Measurements from ENCODE around the gene PALM. TPM values are rescaled to one million over a fixed set of nuclear protein-coding genes. Genes with fewer than 3 reads are reported as not detected.

PALM gene
- total RNA-seq, 1 experiment from 2014 or later, result not detected

DNA sequence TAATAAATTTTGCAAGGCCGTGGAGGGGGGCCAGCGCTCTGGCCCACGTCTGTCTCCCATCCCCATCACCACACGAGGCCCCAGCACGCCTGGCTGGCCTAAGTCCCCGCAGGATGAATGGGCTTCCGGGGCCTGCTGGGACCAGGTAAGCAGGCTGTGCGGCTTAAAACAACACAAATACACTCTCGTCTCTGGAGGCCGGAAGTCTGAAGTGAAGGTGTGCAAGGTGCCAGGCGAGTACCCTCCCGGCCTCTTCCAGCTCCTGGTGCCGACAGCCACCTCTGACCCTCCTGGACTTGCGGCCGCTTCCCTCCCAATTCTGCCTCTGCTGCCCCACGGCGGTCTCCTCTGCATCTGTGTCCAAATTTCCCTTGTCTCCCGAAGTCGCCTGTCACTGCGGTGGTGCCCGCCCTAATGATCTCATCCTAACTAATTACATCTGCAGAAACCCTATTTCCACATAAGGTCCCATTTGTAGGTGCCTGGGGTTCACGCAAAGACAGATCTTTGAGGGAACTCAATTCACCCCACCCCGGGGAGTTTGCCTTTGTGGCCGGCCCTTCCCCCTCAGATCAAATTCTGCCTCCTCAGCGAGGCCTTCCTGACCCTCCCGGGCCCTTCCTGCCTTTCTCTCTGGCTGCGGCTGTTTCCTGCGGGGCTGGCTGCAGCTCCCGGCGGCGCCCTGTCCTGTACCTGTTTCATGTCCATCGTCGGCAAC, 80.4 kb downstream of the PALM start:
- peaks cover 66% of the 10 kb centered on the region for H3K4me1 ChIP-seq (replicated peaks)
- H3K36me3 ChIP-seq, result peaks cover 60% of the 10 kb centered on the region
- no peaks in the 10 kb centered on the region for H3K27me3 ChIP-seq (replicated peaks)
- H3K4me3 ChIP-seq, result no peak overlapping the region; the same call in 1 of the 2 replicates
- DNase-seq (ENCODE audit: low read depth in 1 of 2, low spot score in 2 of 2), result no peak
- no peaks in the 10 kb centered on the region for H3K9me3 ChIP-seq (replicated peaks)
- H3K27ac ChIP-seq, result peak overlapping the region; percentile 41

DNA sequence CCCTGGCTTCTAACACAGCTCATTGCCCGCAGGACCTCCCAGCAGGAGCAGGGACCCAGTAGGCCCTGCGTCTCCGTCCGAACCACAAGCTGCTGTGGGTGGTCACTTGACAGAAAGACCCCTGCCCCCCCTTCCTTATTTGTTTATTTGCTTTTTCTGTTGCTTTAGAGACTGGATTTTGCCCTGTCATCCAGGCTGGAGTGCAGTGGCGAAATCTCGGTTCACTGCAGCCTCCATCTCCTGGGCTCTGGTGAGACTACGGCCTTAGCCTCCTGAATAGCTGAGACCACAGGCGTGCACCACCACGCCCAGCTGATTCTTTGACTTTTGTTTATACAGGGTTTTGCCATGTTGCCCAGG, 80.9 kb downstream of the PALM start:
- H3K4me3 ChIP-seq, result no peak overlapping the region
- H3K36me3 ChIP-seq, result peaks cover 54% of the 10 kb centered on the region
- H3K27me3 ChIP-seq (replicated peaks), result no peaks in the 10 kb centered on the region
- H3K9me3 ChIP-seq (replicated peaks), result no peaks in the 10 kb centered on the region
- DNase-seq (ENCODE audit: low read depth in 1 of 2, low spot score in 2 of 2), result peak; percentile 98
- H3K27ac ChIP-seq, result peak overlapping the region; percentile 41
- peaks cover 61% of the 10 kb centered on the region for H3K4me1 ChIP-seq (replicated peaks)

DNA sequence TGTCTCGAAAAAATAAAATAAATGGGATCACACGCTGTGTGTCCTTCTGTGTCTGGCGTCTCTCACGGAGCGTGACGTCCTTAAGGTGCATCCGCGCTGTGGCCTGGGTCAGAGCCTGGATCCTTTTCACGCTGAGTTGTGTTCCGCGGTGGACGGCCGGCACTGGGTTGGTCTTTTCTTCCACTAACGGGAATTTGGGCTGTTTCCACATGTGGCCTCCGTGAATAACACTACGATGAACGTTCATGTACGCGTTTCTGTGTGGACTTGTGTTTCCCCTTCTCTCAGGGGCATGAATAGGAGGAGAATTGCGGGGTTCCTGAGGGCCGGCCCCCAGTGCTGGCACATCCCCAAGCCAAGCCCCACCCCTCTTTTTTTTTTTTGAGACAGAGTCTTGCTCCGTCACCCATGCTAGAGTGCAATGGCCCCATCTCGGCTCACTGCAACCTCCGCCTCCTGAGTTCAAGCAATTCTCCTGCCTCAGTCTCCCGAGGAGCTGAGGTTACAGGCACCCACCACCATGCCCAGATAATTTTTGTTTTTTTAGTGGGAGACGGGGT, 82.4 kb downstream of the PALM start:
- no peak for DNase-seq (ENCODE audit: low read depth in 1 of 2, low spot score in 2 of 2)
- peaks cover 44% of the 10 kb centered on the region for H3K36me3 ChIP-seq
- H3K9me3 ChIP-seq (replicated peaks), result no peaks in the 10 kb centered on the region
- peaks cover 62% of the 10 kb centered on the region for H3K4me1 ChIP-seq (replicated peaks)
- no peaks in the 10 kb centered on the region for H3K27me3 ChIP-seq (replicated peaks)
- no peak overlapping the region for H3K4me3 ChIP-seq
- no peak overlapping the region for H3K27ac ChIP-seq

DNA sequence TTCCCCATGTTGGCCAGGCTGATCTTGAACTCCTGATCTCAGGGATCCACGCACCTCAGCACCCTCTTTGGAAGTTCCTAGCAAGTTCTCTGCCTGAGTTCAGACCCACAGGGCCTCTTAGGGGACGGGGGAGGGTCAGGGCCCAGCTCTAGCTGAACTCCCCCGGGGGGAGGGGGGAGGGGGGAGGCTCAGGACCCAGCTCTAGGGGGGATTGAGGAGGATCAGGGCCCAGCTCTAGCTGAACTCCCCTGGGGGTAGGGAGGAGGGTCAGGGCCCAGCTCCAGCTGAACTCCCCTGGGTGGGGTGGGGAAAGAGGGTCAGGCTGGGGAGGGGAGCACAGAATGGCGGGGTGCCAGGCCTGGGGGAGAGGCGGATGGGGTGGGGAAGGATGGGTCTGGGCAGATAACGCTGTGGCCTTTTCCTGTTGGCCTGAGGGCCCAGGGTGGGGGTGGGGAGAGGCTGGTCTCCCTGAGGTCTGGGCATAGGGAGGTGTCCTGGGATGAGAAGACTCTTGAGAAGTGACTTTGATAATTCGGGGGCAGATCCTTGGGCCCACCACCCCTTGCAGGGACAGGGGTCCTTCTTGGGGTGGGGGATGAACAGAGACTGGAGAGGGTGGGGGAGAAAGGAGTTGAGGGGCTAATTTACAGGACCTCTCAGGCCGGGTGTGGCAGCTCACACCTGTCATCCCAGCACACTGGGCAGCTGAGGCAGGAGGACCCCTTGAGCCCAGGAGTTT, 83.0 kb downstream of the PALM start:
- DNase-seq (ENCODE audit: low read depth in 1 of 2, low spot score in 2 of 2), result no peak
- H3K4me3 ChIP-seq, result no peak overlapping the region
- peaks cover 40% of the 10 kb centered on the region for H3K36me3 ChIP-seq
- H3K4me1 ChIP-seq (replicated peaks), result peaks cover 62% of the 10 kb centered on the region
- peak overlapping the region; percentile 59 for H3K27ac ChIP-seq
- no peaks in the 10 kb centered on the region for H3K27me3 ChIP-seq (replicated peaks)
- no peaks in the 10 kb centered on the region for H3K9me3 ChIP-seq (replicated peaks)

DNA sequence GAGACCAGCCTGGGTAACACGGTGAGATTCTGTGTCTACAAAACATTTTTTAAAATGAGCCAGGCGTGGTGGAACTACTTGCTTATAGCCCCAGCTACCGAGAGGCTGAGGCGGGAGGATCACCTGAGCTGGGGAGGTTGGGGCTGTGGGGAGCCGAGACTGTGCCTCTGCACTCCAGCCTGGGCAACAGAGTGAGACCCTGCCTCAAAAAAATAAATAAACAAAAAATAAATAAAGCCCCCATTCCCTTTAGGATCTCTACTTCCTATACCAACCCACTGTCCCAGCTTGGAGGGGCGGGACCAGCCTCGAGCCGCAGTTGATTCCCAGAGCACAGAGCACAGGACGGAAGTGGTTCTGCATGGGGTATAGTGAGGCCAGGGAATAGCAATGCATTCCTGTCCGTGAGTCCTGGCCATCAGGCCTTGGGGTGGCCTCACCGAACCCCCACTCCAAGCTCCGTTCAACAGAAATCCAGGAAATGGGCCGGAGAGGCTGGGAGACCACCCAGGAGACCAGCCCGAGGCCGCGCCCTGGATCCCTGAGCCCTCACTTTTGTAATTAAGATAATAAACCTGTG, 83.7 kb downstream of the PALM start:
- peak overlapping the region; percentile 59 for H3K27ac ChIP-seq
- peaks cover 58% of the 10 kb centered on the region for H3K4me1 ChIP-seq (replicated peaks)
- DNase-seq (ENCODE audit: low read depth in 1 of 2, low spot score in 2 of 2), result peak; percentile 69 to 84
- no peaks in the 10 kb centered on the region for H3K9me3 ChIP-seq (replicated peaks)
- H3K4me3 ChIP-seq, result no peak overlapping the region
- no peaks in the 10 kb centered on the region for H3K27me3 ChIP-seq (replicated peaks)
- peaks cover 33% of the 10 kb centered on the region for H3K36me3 ChIP-seq

DNA sequence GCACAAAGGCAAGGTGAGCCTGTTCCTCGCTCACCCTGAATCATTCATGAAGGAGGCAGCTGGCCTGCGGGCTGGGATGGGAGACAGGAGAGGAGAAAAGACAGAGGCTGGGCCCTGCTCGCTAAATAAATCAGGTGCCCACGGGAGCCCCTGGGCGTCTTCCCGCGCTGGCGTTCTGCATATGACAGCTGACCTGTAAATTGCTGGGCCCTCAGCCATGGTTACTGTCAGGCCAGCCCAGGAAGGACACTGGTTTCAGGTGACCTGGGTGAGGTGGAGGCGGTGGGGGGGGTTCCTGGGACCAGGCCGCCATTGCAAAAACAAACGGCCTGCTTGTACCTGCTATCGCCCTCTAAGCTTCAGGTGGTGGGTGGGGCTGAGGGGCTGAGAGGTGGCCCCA, 85.1 kb downstream of the PALM start:
- H3K4me1 ChIP-seq (replicated peaks), result peaks cover 44% of the 10 kb centered on the region
- H3K27ac ChIP-seq, result no peak overlapping the region
- H3K9me3 ChIP-seq (replicated peaks), result no peaks in the 10 kb centered on the region
- no peaks in the 10 kb centered on the region for H3K27me3 ChIP-seq (replicated peaks)
- peaks cover 30% of the 10 kb centered on the region for H3K36me3 ChIP-seq
- no peak for DNase-seq (ENCODE audit: low read depth in 1 of 2, low spot score in 2 of 2)
- no peak overlapping the region for H3K4me3 ChIP-seq

DNA sequence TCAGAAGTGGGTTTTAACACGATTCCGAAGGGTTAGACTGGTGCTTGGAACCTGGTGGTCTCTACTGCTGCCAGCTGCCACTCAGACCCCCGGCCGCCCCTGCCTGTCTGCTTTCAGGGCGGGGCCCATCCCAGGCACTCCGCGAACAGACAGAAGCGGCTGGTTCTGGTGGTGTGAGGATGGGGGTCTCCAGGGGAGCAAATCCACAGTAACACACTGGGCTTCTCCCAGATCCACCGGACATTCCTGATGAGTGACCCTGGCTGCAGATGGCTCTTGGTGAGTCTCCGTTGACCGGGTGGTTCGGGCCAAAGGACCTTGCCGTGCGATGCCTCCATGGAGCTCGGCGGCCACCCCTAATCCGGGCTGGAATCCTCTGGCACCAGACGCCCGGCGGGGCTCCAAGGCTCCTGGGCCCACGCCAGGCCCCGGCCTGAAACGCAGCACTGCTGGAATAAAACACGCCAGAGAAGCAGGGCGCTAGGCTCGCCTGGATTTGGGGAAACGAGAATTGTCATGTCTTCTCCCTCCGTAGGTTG, 86.4 kb downstream of the PALM start:
- Histone ChIP-seq H3K36me3 (peaks cover 36% of the 10 kb centered on the region), H3K27me3 (replicated peaks) (no peaks in the 10 kb centered on the region), H3K4me3 (no peak overlapping the region), H3K4me1 (replicated peaks) (peaks cover 40% of the 10 kb centered on the region), H3K27ac (no peak overlapping the region), H3K9me3 (replicated peaks) (no peaks in the 10 kb centered on the region)
- DNase-seq (ENCODE audit: low read depth in 1 of 2, low spot score in 2 of 2), result no peak

DNA sequence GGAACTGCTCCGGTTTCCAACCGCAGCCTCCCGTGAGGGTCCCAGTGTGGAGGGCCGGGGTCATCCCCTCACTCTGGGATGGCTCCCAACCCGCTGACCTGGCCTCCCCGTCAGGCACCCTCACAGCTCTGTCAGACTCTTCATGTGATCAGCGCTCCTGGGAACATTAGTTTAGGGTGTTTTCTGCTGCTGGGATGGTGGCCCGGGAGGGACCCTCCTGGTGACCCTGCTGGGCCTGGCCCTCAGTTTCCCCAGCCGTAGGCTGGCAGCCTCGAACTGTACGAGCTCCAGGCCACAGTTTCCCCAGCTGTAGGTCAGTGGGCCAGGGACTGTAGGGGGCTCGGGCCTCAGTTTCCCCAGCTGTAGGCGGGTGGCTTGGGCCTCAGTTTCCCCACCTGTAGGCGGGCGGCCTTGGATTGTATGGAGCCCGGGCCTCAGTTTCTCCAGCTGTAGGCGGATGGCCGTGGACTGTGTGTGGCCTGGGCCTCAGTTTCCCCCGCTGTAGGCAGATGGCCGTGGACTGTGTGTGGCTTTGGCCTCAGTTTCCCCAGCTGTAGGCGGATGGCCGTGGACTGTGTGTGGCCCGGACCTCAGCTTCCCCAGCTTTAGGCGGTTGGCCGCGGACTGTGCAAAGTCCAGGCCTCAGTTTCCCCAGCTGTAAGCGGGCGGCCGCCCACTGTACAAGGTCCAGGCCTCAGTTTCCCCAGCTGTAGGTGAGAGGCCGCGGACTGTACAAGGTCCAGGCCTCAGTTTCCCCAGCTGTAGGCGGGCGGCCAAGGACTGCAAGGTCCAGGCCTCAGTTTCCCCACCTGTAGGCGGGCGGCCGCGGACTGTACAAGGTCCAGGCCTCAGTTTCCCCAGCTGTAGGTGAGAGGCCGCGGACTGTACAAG, 87.2 kb downstream of the PALM start:
- H3K36me3 ChIP-seq, result peaks cover 36% of the 10 kb centered on the region
- H3K27me3 ChIP-seq (replicated peaks), result no peaks in the 10 kb centered on the region
- peak overlapping the region; percentile 40; the same call in 1 of the 2 replicates for H3K4me3 ChIP-seq
- H3K27ac ChIP-seq, result no peak overlapping the region
- H3K4me1 ChIP-seq (replicated peaks), result peaks cover 40% of the 10 kb centered on the region
- H3K9me3 ChIP-seq (replicated peaks), result no peaks in the 10 kb centered on the region
- DNase-seq (ENCODE audit: low read depth in 1 of 2, low spot score in 2 of 2), result peak in 1 of 2 experiments; percentile 43

DNA sequence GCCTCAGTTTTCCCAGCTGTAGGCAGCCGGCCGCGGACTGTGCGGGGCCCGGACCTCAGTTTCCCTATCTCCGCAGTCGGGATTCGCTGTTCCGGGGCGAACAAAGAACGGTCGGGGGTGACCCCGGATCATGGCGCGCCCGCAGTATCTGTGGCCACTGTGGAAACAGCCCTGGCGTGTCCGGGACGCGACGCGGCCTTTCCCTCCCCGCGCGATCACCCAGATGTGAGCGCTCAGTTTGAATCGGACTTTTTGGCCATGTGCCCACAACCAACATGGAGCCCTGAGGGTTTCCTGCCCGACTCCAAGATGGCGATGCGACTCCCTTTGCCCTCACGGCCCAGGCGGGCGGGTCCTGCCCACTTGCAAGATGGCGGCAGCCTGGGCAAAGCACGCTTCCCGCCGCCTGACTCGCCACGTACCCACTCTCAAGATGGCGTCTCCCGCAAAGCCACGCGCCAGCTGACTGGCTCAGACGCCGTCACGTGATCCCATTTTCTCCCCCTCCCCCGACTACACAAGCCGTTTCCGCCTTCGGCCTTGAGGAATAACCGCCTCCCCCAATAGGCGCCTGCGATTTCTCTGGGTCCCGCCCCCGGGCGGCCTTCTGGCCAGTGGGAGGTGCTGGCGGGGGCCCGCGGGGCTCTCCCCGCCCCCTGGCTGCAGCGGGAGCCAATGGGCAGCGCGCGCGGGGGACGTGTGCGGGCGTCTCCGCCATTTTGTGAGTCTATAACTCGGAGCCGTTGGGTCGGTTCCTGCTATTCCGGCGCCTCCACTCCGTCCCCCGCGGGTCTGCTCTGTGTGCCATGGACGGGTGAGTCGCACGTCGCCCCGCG, 88.2 kb downstream of the PALM start, which contains the start of gene PTBP1:
Gene PTBP1, plus strand, starts transcription at position 761 of the 836 bp plus-strand sequence. Its CDS starts 46 bp downstream, at position 807.
- Histone ChIP-seq H3K9me3 (replicated peaks) (no peaks in the 10 kb centered on the region), H3K4me1 (replicated peaks) (peaks cover 42% of the 10 kb centered on the region), H3K27ac (peak within 1 kb of the TSS; percentile 93), H3K4me3 (peak within 1 kb of the TSS; percentile 95), H3K27me3 (replicated peaks) (no peaks in the 10 kb centered on the region), H3K36me3 (peaks cover 42% of the 10 kb centered on the region)
- DNase-seq (ENCODE audit: low read depth in 1 of 2, low spot score in 2 of 2), result peak; percentile 100

Other genes starting within 250 kb of the PALM start
- gene SHC2, start 247.9 kb upstream of the PALM start, total RNA-seq (2014; rRNA removed; shearing (Covaris generic)), result not detected in 2 replicates
- gene MADCAM1, start 212.4 kb upstream of the PALM start, total RNA-seq (2014; rRNA removed; shearing (Covaris generic)), result not detected in 2 replicates
- gene TPGS1, start 201.4 kb upstream of the PALM start, total RNA-seq (2014; rRNA removed; shearing (Covaris generic)), result 68.7 and 73.3 TPM in 2 replicates
- 62.1 and 97.9 TPM in 2 replicates for gene CDC34, start 177.2 kb upstream of the PALM start, total RNA-seq (2014; rRNA removed; shearing (Covaris generic))
- not detected in 2 replicates for gene GZMM, start 164.9 kb upstream of the PALM start, total RNA-seq (2014; rRNA removed; shearing (Covaris generic))
- gene BSG, start 136.3 kb upstream of the PALM start, total RNA-seq (2014; rRNA removed; shearing (Covaris generic)), result 444 and 577 TPM in 2 replicates
- gene HCN2, start 119.1 kb upstream of the PALM start, total RNA-seq (2014; rRNA removed; shearing (Covaris generic)), result 2.2 and 4.3 TPM in 2 replicates
- 44.2 and 44.7 TPM in 2 replicates for gene POLRMT, start 75.4 kb upstream of the PALM start, total RNA-seq (2014; rRNA removed; shearing (Covaris generic))
- gene FGF22, start 69.1 kb upstream of the PALM start, total RNA-seq (2014; rRNA removed; shearing (Covaris generic)), result 0.13 TPM in 1 of 2 replicates, not detected in the other
- 55.9 and 79.3 TPM in 2 replicates for gene RNF126, start 45.7 kb upstream of the PALM start, total RNA-seq (2014; rRNA removed; shearing (Covaris generic))
- 317 and 364 TPM in 2 replicates for gene FSTL3, start 32.5 kb upstream of the PALM start, total RNA-seq (2014; rRNA removed; shearing (Covaris generic))
- not detected in 2 replicates for gene PRSS57, start 13.5 kb upstream of the PALM start, total RNA-seq (2014; rRNA removed; shearing (Covaris generic))
- gene MISP, start 42.2 kb downstream of the PALM start, total RNA-seq (2014; rRNA removed; shearing (Covaris generic)), result 0.11 TPM in 1 of 2 replicates, not detected in the other
- 177 and 308 TPM in 2 replicates for gene PTBP1, start 88.5 kb downstream of the PALM start, total RNA-seq (2014; rRNA removed; shearing (Covaris generic))
- 1.1 and 2.3 TPM in 2 replicates for gene PLPPR3, start 113.0 kb downstream of the PALM start, total RNA-seq (2014; rRNA removed; shearing (Covaris generic))
- not detected in 2 replicates for gene AZU1, start 118.9 kb downstream of the PALM start, total RNA-seq (2014; rRNA removed; shearing (Covaris generic))
- gene PRTN3, start 132.1 kb downstream of the PALM start, total RNA-seq (2014; rRNA removed; shearing (Covaris generic)), result not detected in 2 replicates
- not detected in 2 replicates for gene ELANE, start 143.4 kb downstream of the PALM start, total RNA-seq (2014; rRNA removed; shearing (Covaris generic))
- 3.3 and 12.5 TPM in 2 replicates for gene CFD, start 150.7 kb downstream of the PALM start, total RNA-seq (2014; rRNA removed; shearing (Covaris generic))
- 17.2 and 18.7 TPM in 2 replicates for gene MED16, start 184.3 kb downstream of the PALM start, total RNA-seq (2014; rRNA removed; shearing (Covaris generic))
- gene RNU6-9, start 184.5 kb downstream of the PALM start, total RNA-seq (2014; rRNA removed; shearing (Covaris generic)), result not detected in 2 replicates
- 23.9 and 38.2 TPM in 2 replicates for gene R3HDM4, start 204.3 kb downstream of the PALM start, total RNA-seq (2014; rRNA removed; shearing (Covaris generic))
- not detected in 2 replicates for gene KISS1R, start 208.4 kb downstream of the PALM start, total RNA-seq (2014; rRNA removed; shearing (Covaris generic))
- gene ARID3A, start 217.1 kb downstream of the PALM start, total RNA-seq (2014; rRNA removed; shearing (Covaris generic)), result 4.2 and 8.1 TPM in 2 replicates